ELF-1 (cell line): Measurements from ENCODE around the gene C9orf72.
"Not testable (repeated sequence)": the region's sequence is repeated elsewhere in the genome, so short reads cannot be mapped to it uniquely, and the experiment has no call there.

ENCODE experiments used
- DNase-seq: peaks from one replicate; pipeline ENCODE4 v3.0.0-alpha.2; 2016; ENCODE audit warnings: low read depth, low spot score

C9orf72 gene, protein sequence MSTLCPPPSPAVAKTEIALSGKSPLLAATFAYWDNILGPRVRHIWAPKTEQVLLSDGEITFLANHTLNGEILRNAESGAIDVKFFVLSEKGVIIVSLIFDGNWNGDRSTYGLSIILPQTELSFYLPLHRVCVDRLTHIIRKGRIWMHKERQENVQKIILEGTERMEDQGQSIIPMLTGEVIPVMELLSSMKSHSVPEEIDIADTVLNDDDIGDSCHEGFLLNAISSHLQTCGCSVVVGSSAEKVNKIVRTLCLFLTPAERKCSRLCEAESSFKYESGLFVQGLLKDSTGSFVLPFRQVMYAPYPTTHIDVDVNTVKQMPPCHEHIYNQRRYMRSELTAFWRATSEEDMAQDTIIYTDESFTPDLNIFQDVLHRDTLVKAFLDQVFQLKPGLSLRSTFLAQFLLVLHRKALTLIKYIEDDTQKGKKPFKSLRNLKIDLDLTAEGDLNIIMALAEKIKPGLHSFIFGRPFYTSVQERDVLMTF

DNA sequence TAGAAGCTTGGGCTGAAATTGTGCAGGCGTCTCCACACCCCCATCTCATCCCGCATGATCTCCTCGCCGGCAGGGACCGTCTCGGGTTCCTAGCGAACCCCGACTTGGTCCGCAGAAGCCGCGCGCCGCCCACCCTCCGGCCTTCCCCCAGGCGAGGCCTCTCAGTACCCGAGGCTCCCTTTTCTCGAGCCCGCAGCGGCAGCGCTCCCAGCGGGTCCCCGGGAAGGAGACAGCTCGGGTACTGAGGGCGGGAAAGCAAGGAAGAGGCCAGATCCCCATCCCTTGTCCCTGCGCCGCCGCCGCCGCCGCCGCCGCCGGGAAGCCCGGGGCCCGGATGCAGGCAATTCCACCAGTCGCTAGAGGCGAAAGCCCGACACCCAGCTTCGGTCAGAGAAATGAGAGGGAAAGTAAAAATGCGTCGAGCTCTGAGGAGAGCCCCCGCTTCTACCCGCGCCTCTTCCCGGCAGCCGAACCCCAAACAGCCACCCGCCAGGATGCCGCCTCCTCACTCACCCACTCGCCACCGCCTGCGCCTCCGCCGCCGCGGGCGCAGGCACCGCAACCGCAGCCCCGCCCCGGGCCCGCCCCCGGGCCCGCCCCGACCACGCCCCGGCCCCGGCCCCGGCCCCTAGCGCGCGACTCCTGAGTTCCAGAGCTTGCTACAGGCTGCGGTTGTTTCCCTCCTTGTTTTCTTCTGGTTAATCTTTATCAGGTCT, at the start of gene C9orf72:
TSS of gene C9orf72 (minus strand) at position 564 of the 716 bp plus-strand sequence. CDS start 6,361 bp downstream, outside the sequence.
- peak; percentile 77 for DNase-seq

GRCh38 chr9:27622693-27623340, 49.5 kb upstream of the C9orf72 start:
- DNase-seq = no peak

DNA sequence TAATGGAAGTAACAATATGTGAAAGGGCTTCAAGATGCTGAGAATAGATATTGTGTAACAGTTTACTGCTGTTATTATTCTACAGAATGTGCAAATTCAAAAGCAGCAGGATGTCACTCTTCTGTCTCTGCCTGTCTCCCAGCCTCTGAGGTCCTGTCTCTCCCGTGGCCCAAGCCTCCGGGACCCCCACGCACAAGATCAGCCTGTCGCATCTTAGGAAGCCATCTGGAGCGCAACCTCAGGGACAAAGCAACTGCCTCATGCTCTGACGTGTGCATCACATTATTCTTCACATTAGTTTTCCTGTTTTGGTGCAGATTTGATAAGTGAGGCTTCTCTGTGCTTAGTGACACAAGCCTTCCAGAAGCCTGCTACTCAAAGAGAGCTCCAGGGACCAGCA, 46.5 kb upstream of the C9orf72 start:
- DNase-seq = no peak

GRCh38 chr9:27618066-27618465, 44.8 kb upstream of the C9orf72 start:
- no peak for DNase-seq

GRCh38 chr9:27614551-27614950, 41.3 kb upstream of the C9orf72 start:
- DNase-seq = no peak

GRCh38 chr9:27612036-27612435, 38.8 kb upstream of the C9orf72 start:
- not testable (repeated sequence) for DNase-seq

DNA sequence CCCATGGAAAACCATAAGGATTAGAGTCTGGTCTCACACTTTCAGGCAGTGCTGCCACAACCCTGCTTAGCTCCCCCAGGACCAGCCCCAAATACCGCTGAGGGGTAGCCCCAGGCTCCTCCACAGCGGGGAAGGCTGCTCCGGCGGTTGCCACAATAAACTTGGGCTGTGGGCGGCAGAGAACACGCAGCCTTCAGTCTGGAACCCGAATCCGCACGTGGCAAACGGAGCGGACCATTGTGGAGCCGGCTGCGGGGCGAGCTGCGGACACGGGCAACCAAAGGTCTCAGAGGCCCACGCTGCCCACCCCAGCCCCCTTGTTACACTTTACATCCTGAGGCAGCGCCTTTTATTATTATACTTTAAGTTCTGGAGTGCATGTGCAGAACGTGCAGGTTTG, 37.3 kb upstream of the C9orf72 start:
- DNase-seq = no peak

DNA sequence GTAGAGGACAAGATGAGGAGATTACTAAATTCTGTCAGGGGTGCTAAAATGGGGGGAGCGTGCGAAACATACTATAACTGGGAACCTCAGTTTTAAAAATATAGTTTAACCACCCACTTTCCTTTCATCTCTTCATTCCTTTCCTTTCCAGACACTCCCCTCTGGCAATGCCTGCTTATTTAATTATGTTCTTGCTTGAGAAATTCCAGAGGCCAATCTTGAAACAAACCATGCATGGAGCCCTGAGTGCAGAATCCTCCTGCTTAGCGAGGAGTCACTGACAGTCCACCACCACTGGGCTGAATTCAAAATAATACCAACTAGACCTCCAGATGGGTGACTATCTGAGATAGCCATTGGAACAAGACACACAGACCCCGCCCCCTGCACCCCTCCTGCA, 29.7 kb upstream of the C9orf72 start:
- no peak for DNase-seq

DNA sequence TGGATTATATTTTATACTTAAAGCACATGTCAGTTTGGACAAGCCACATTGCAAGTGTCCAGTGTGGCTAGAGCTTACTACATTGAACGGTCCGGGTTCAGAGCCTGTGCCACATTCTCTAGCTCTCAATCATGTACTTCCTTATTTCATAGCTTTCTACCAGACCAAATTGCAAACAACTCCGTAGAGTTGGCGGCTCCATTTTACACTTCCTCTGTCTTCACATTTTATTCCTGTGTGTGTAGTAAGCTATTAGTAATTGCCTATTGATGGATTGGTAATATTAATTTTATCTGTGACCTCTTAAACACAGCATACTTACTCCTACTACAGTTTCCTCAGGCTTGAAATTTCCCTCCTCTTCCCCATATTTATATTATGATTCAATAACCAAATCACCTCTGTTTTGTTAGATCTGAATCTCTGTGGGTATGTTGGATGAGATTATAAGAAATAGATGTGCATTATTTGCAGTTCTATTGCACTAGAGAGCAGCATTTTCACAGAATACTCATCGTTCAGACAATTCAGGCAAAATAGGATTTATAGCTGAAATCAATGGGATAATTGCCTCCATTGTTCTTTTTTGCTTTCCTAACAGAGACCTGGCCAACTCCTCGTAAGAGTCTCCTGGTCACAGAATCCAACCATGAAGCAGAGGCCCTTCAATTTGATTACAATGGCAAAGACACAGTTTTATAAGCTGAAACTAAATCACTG, 29.0 kb upstream of the C9orf72 start:
- DNase-seq = no peak

- DNase-seq = no peak
These were observed 28.1 kb upstream of the C9orf72 start for GRCh38 chr9:27601396-27601795.

DNA sequence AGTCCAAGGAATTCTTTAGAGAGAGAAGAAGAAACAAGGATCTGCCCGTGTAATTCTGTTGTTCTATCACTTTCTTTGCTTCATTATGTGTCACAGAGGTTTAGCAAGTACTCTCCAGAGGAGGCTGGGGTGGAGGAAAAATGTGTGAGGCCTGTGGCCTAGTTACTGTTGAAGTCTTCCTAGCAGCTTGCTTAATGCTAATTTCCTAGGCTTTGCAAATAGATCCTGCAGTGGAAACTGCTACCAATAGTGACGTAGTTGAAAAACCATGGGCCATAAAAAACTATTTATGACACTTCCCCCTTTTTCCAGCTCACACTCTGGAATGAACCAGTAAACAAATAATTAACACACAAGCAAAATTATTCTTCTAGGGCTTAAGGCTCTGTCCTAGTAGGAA, 27.0 kb upstream of the C9orf72 start:
- no peak for DNase-seq

- no peak for DNase-seq
These were observed 26.6 kb upstream of the C9orf72 start for GRCh38 chr9:27599870-27600238.

DNA sequence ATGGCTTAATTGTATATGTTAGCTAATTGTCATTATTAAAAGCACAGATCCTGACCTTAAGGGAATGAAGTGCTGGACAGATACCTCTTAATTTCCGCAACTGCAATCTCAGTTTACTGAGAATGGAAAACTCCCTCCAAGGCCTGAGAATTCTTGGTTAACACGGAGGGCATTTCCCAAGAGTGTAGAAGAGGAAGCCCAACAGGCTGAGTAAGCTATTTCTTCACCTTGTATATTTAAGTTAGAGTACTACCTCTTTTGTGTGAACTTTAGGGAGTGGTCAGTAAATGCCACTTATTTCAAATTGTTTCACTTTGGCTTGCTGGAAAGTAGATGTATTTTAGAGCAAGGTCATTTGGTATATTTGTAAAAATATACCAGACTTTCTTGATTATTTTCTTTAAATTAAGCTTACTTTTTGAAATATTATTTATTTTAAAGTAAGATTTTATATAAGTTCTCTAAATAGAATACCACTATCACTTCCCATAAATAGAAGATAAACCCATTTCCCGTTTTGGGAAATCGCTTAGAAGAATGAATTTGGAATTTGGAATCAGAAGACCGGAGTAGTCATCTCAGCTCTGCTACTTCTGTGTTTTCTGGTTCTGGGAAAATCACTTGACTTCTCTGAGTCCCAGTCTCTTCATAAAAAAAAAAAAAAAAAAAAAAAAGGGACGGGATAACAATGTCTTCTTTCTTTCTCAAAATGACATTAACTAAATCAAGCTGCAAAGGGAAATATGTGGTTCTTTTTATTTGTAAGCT, 26.0 kb upstream of the C9orf72 start:
- no peak for DNase-seq

- DNase-seq = no peak
These were observed 22.5 kb upstream of the C9orf72 start for GRCh38 chr9:27595733-27596132.

DNA sequence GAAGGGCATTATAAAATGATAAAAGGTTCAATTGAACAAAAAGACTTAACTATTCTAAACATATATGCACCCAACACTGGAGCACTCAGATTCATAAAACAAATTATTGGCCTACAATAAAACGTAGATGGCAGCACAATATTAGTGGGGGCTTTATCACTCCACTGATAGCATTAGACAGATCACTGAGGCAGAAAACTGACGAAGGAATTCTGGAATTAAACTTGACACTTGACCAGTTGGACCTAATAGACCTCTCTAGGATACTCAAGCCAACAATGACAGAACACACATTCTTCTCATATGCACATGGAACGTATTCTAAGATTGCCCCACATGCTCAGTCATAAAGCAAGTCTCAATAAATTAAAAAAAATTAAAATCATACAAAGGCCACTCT, 18.4 kb upstream of the C9orf72 start:
- no peak for DNase-seq

GRCh38 chr9:27591093-27591492, 17.8 kb upstream of the C9orf72 start:
- no peak for DNase-seq

DNA sequence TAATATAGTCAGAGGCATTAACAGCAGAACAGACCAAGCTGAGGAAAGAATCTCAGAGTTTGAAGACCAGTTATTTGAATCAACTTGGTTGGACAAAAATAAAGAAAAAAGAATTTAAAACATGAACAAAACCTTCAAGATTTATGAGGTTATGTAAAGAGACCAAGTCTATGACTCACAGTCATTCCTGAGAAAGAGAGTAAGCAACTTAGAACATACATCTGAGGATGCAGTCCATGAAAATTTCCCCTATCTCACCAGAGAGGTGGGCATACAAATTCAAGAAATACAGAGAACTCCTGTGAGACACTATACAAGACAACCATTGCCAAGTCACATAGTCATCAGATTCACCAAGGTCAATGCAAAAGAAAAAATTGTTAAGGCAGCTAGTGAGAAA, 17.4 kb upstream of the C9orf72 start:
- DNase-seq = no peak

DNA sequence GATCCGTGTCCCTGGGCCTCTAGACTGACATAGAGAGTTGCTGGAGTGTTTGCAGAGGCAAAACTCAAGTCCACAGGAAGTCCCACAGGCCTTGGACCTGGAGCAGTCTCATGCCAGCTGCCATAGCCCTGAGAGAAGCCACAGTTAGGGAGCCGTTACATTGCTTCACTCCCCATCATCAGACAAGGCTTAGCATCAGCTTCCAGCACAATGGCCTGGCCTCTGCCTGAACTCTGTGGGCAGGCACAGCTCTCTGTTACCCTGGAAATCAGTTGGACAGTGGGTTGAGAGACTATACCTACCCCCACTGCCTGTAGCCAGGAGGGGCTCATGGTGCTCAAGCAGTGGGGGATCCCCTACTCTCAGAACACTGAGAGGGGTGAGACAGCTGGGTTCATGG, 16.2 kb upstream of the C9orf72 start:
- no peak for DNase-seq

GRCh38 chr9:27586304-27586703, 13.0 kb upstream of the C9orf72 start:
- DNase-seq = no peak

GRCh38 chr9:27584931-27585330, 11.7 kb upstream of the C9orf72 start:
- DNase-seq = no peak

DNA sequence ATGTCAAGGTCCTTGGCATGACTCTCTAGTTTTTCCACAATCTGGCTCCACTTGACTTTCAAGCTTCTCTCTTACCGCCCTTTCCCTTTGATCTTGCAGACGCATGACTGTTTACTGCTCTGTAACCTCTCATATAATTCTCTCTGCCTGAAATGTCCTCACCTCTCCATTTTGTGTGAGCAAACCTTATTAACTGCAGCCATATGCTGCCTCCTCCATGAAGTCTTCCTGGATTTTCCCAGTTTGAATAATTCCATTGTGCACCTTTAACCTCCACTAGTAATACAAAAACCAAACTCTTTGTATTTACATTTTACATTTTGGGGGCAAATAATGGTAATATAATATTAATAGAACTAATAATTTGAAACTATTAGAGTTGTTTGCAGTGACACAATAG, 9.5 kb upstream of the C9orf72 start:
- DNase-seq = no peak
